Measurements from ENCODE around the gene TNFRSF18.

Gene TNFRSF18

GRCh38 chr1:1246577-1247340 is 40.4 kb upstream of the TNFRSF18 start, which contains the start of gene C1QTNF12:
TSS of gene C1QTNF12 (minus strand) at chr1:1246722. CDS start at chr1:1246690, 32 bp downstream.
- H3K4me1 ChIP-seq = peaks cover 74% of the 10 kb centered on the region
- H3K4me2 ChIP-seq = peak within 1 kb of the TSS; percentile 37
- no peaks in the 10 kb centered on the region for H3K36me3 ChIP-seq
- H3K4me3 ChIP-seq = no peak within 1 kb of the TSS
- no peaks in the 10 kb centered on the region for H3K9me3 ChIP-seq
- no peak within 1 kb of the TSS for H3K9ac ChIP-seq
- H3K27ac ChIP-seq = no peak within 1 kb of the TSS
- H4K20me1 ChIP-seq = peaks cover 71% of the 10 kb centered on the region
- peaks cover 43% of the 10 kb centered on the region for H3K27me3 ChIP-seq
- no peak for TF ChIP-seq Cebpa-rat (IDR thresholded peaks at IDR 0.05)

GRCh38 chr1:1245817-1246576 is 39.6 kb upstream of the TNFRSF18 start:
- peaks cover 79% of the 10 kb centered on the region for H4K20me1 ChIP-seq
- no peak overlapping the region for H3K9ac ChIP-seq
- peak overlapping the region; percentile 37 for H3K4me2 ChIP-seq
- H3K36me3 ChIP-seq = no peaks in the 10 kb centered on the region
- H3K27me3 ChIP-seq = peaks cover 43% of the 10 kb centered on the region
- H3K27ac ChIP-seq = no peak overlapping the region
- peaks cover 74% of the 10 kb centered on the region for H3K4me1 ChIP-seq
- TF ChIP-seq Cebpa-rat (IDR thresholded peaks at IDR 0.05) = no peak
- H3K4me3 ChIP-seq = no peak overlapping the region
- no peaks in the 10 kb centered on the region for H3K9me3 ChIP-seq

- H3K9me3 ChIP-seq = no peaks in the 10 kb centered on the region
- H3K4me2 ChIP-seq = peak overlapping the region; percentile 37; the same call in 1 of the 2 replicates
- no peaks in the 10 kb centered on the region for H3K36me3 ChIP-seq
- no peak for TF ChIP-seq Cebpa-rat (IDR thresholded peaks at IDR 0.05)
- peaks cover 74% of the 10 kb centered on the region for H4K20me1 ChIP-seq
- H3K4me1 ChIP-seq = peaks cover 72% of the 10 kb centered on the region
- H3K4me3 ChIP-seq = no peak overlapping the region
- H3K27ac ChIP-seq = no peak overlapping the region
- H3K27me3 ChIP-seq = peaks cover 43% of the 10 kb centered on the region
- no peak overlapping the region for H3K9ac ChIP-seq
Measured at GRCh38 chr1:1245178-1245816, 38.9 kb upstream of the TNFRSF18 start.

- Histone ChIP-seq H3K4me2 (peak overlapping the region; percentile 57), H3K36me3 (no peaks in the 10 kb centered on the region), H3K4me1 (peaks cover 72% of the 10 kb centered on the region), H4K20me1 (peaks cover 70% of the 10 kb centered on the region), H3K27me3 (peaks cover 43% of the 10 kb centered on the region), H3K4me3 (no peak overlapping the region), H3K9me3 (no peaks in the 10 kb centered on the region), H3K9ac (no peak overlapping the region), H3K27ac (no peak overlapping the region)
- TF ChIP-seq Cebpa-rat (IDR thresholded peaks at IDR 0.05) = no peak
Measured at GRCh38 chr1:1244192-1244811, 37.9 kb upstream of the TNFRSF18 start.

GRCh38 chr1:1243807-1244191 is 37.4 kb upstream of the TNFRSF18 start:
- no peak for TF ChIP-seq Cebpa-rat (IDR thresholded peaks at IDR 0.05)
- Histone ChIP-seq H3K27ac (no peak overlapping the region), H3K4me3 (no peak overlapping the region), H3K9me3 (no peaks in the 10 kb centered on the region), H3K9ac (no peak overlapping the region), H3K27me3 (peaks cover 43% of the 10 kb centered on the region), H3K4me1 (peaks cover 76% of the 10 kb centered on the region), H3K36me3 (no peaks in the 10 kb centered on the region), H3K4me2 (peak overlapping the region; percentile 57), H4K20me1 (peaks cover 70% of the 10 kb centered on the region)

GRCh38 chr1:1243266-1243660 is 36.9 kb upstream of the TNFRSF18 start:
- H3K27me3 ChIP-seq = peaks cover 42% of the 10 kb centered on the region
- H3K36me3 ChIP-seq = no peaks in the 10 kb centered on the region
- H3K9me3 ChIP-seq = no peaks in the 10 kb centered on the region
- no peak overlapping the region for H3K4me3 ChIP-seq
- H3K9ac ChIP-seq = no peak overlapping the region
- peaks cover 82% of the 10 kb centered on the region for H3K4me1 ChIP-seq
- TF ChIP-seq Cebpa-rat (IDR thresholded peaks at IDR 0.05) = no peak
- peak overlapping the region; percentile 57 for H3K4me2 ChIP-seq
- H4K20me1 ChIP-seq = peaks cover 66% of the 10 kb centered on the region
- H3K27ac ChIP-seq = no peak overlapping the region

GRCh38 chr1:1242461-1243265 is 36.3 kb upstream of the TNFRSF18 start:
- no peak for TF ChIP-seq Cebpa-rat (IDR thresholded peaks at IDR 0.05)
- no peak overlapping the region for H3K27ac ChIP-seq
- no peaks in the 10 kb centered on the region for H3K9me3 ChIP-seq
- H3K4me1 ChIP-seq = peaks cover 85% of the 10 kb centered on the region
- peak overlapping the region; percentile 92 for H3K4me2 ChIP-seq
- no peaks in the 10 kb centered on the region for H3K36me3 ChIP-seq
- peaks cover 66% of the 10 kb centered on the region for H4K20me1 ChIP-seq
- no peak overlapping the region for H3K4me3 ChIP-seq
- no peak overlapping the region for H3K9ac ChIP-seq
- peaks cover 38% of the 10 kb centered on the region for H3K27me3 ChIP-seq

GRCh38 chr1:1241588-1242219 is 35.3 kb upstream of the TNFRSF18 start:
- Histone ChIP-seq H3K4me2 (peak overlapping the region; percentile 92), H3K36me3 (no peaks in the 10 kb centered on the region), H3K27ac (peak overlapping the region; percentile 59; the same call in 1 of the 2 replicates), H3K4me3 (no peak overlapping the region), H3K27me3 (peaks cover 28% of the 10 kb centered on the region), H3K4me1 (peaks cover 87% of the 10 kb centered on the region), H4K20me1 (peaks cover 66% of the 10 kb centered on the region), H3K9me3 (no peaks in the 10 kb centered on the region), H3K9ac (peak overlapping the region; percentile 54; the same call in 1 of the 2 replicates)
- no peak for TF ChIP-seq Cebpa-rat (IDR thresholded peaks at IDR 0.05)
